K562 (cell line): ENCODE data around the gene NUP85. TPM values are rescaled to one million over a fixed set of nuclear protein-coding genes. Genes with fewer than 3 reads are reported as not detected.

Experiments
- E4F1 ChIP-seq: fragments of 250-450 bp; sonication (Bioruptor Pico); IDR thresholded peaks from 2 replicates; pipeline ENCODE4 v1.5.0; 2021; ENCODE audit warnings: mild to moderate bottlenecking, borderline replicate concordance
- ELF2 ChIP-seq: fragments of 250-450 bp; sonication (Bioruptor Pico); IDR thresholded peaks from 2 replicates; pipeline ENCODE4 v1.5.0; 2021; ENCODE audit warnings: mild to moderate bottlenecking
- ESRRA ChIP-seq: fragments of 450-650 bp; IDR thresholded peaks from 2 replicates; pipeline ENCODE4 v1.6.1; 2014; ENCODE audit warnings: low read depth, mild to moderate bottlenecking, moderate library complexity, borderline replicate concordance
- ESRRB ChIP-seq: fragments of 250-450 bp; sonication (Bioruptor Pico); IDR thresholded peaks from 2 replicates; pipeline ENCODE4 v1.5.0; 2020; ENCODE audit warnings: mild to moderate bottlenecking, moderate library complexity, borderline replicate concordance
- GABPB1 ChIP-seq: sonication (generic); formaldehyde crosslinking; IDR thresholded peaks from 2 replicates; pipeline ENCODE4 v1.8.0; 2022; ENCODE audit warnings: mild to moderate bottlenecking, missing genetic modification reagents
- GTF2E2 ChIP-seq: fragments of 200-800 bp; sonication (Bioruptor generic); IDR thresholded peaks from 2 replicates; pipeline ENCODE4 v1.6.1; 2016; ENCODE audit warnings: missing genetic modification characterization, missing compliant biosample characterization
- HIVEP1 ChIP-seq: fragments of 250-450 bp; sonication (Bioruptor Pico); IDR thresholded peaks from 2 replicates; pipeline ENCODE4 v1.4.0; 2020; ENCODE audit warnings: mild to moderate bottlenecking
- NFE2 ChIP-seq: IDR thresholded peaks from 2 replicates; pipeline ENCODE4 v1.6.1; 2014; ENCODE audit warnings: antibody characterized with exemption, low read depth
- SREBF1 ChIP-seq: fragments of 150-350 bp; IDR thresholded peaks from 2 replicates; pipeline ENCODE4 v1.6.1; 2014; ENCODE audit warnings: antibody characterized with exemption, low read depth, low read length, borderline replicate concordance
- TCF3 ChIP-seq: sonication (generic); formaldehyde crosslinking; IDR thresholded peaks from 2 replicates; pipeline ENCODE4 v1.4.0; 2020; ENCODE audit warnings: mild to moderate bottlenecking, missing genetic modification reagents
- XRCC4 ChIP-seq: IDR thresholded peaks from one replicate; pipeline ENCODE4 v1.6.1; 2011; ENCODE audit not compliant: insufficient read depth, insufficient read length; ENCODE audit errors: extremely low read depth
- ZBTB11 ChIP-seq, 3 experiments: fragments of 200-800 bp in 1 of 3; fragments of 250-450 bp in 1 of 3; fragments of 450-650 bp in 1 of 3; sonication (Bioruptor Pico) in 1 of 3; sonication (Bioruptor generic) in 1 of 3; formaldehyde crosslinking in 1 of 3; IDR thresholded peaks; 2 replicates each; pipeline versions ENCODE4 v1.6.1 to v1.8.0; 2016 to 2022; ENCODE audit warnings: mild to moderate bottlenecking in 2 of 3, missing genetic modification characterization in 2 of 3, missing compliant biosample characterization in 1 of 3, moderate library complexity in 1 of 3
- polyA plus RNA-seq, 8 experiments: library from polyadenylated mRNA; depleted of rRNA in 4 of 8; stranded (reverse) in 5 of 8; unstranded in 3 of 8; fragments of >200 nt; fragmentation: Nextera tagmentation in 2 of 8; fragmentation: Illumina TruSeq in 1 of 8; extraction: Ambion mirVana in 2 of 8; extraction: Trizol in 1 of 8; gene quantifications; 2 replicates each; pipeline versions ENCODE4 v1.2.1 to v1.2.3, GENCODE V29; 2011 to 2014; ENCODE audit warnings: inconsistent platforms in 1 of 8, missing spikeins in 1 of 8
- total RNA-seq, 7 experiments: library from RNA; depleted of rRNA in 6 of 7; stranded (reverse); fragments of >200 nt in 6 of 7; fragmentation: Illumina TruSeq in 2 of 7; extraction: Trizol in 2 of 7; gene quantifications; 2 replicates each; pipeline versions ENCODE4 v1.2.1 to v1.2.3, GENCODE V29; 2011 to 2021; ENCODE audit warnings: low replicate concordance in 1 of 7
- TF ChIP-seq, protein P1 (sequence below): fragments of 450-650 bp; formaldehyde crosslinking; IDR thresholded peaks from 2 replicates; pipeline ENCODE4 v1.4.0; 2020; ENCODE audit warnings: mild to moderate bottlenecking, moderate library complexity
- TF ChIP-seq, protein P2 (sequence below): fragments of 250-450 bp; sonication (Bioruptor Pico); IDR thresholded peaks from 2 replicates; pipeline ENCODE4 v1.5.0; 2022; ENCODE audit warnings: mild to moderate bottlenecking

NUP85 gene
- total and polyA plus RNA-seq, 9 of the 15 experiments (the other 6 are each of a cell fraction or from before 2014, with no cell fraction given), result 50.2 to 177 (median 110) TPM

DNA sequence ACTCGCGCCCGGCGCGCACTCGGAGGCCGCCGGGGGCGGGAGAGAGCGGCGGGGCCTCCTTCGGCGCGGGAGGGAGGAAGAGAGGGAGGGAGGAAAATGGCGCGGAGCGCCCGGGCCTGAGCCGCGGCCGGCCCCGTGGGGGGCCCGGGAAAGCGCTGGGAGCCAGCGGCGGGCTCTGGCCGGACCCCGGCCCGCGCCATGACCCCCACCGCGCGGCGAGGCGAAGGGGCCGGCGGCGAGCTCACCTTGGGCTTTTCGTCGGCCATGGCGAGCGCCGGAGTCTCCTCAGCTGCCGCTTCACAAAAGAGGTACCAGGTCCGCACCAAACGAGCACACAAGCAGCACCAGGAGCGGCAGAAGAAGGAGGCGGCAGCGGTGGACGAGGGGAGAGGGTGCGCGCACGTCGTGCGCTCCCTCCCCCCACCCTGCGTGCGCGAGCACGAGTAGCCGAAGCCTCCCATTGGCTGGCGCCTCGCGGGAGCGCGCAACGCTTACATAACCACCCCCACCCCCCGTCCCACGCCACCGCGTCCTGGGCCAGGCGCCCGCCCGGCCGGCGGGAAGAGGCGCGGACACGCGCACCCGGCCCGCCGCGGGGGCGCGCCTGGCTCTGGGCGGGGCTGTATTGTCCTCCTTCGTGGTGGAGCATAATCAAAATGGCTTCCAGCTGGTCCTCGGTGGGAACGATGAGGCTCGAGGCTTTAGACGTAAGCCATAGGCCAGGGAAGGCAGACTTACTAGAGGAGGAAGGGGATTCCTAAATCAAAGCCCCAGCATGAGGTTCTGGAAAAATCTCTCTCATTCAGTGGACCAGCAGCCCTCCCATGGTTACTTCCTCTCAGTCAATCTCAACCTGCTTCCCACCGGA, 22.7 kb upstream of the NUP85 start, which contains the start of gene SUMO2 (continued):
- TF ChIP-seq ESRRB (CRISPR knock-in tag), result no peak
- no peak for TF ChIP-seq XRCC4
- no peak for TF ChIP-seq ELF2 (CRISPR knock-in tag)
- TF ChIP-seq ZBTB11 (CRISPR knock-in tag; IDR thresholded peaks at IDR 0.05), result peak in 1 of 3 experiments; percentile 92; a peak in 2 of 6 replicates
- TF ChIP-seq, protein P1, sequence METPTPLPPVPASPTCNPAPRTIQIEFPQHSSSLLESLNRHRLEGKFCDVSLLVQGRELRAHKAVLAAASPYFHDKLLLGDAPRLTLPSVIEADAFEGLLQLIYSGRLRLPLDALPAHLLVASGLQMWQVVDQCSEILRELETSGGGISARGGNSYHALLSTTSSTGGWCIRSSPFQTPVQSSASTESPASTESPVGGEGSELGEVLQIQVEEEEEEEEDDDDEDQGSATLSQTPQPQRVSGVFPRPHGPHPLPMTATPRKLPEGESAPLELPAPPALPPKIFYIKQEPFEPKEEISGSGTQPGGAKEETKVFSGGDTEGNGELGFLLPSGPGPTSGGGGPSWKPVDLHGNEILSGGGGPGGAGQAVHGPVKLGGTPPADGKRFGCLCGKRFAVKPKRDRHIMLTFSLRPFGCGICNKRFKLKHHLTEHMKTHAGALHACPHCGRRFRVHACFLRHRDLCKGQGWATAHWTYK, result peak; percentile 64; the same call in 1 of the 2 replicates
- TF ChIP-seq SREBF1, result no peak
- no peak for TF ChIP-seq TCF3
- peak; percentile 90; the same call in 1 of the 2 replicates for TF ChIP-seq GTF2E2 (tag)
- TF ChIP-seq, protein P2, sequence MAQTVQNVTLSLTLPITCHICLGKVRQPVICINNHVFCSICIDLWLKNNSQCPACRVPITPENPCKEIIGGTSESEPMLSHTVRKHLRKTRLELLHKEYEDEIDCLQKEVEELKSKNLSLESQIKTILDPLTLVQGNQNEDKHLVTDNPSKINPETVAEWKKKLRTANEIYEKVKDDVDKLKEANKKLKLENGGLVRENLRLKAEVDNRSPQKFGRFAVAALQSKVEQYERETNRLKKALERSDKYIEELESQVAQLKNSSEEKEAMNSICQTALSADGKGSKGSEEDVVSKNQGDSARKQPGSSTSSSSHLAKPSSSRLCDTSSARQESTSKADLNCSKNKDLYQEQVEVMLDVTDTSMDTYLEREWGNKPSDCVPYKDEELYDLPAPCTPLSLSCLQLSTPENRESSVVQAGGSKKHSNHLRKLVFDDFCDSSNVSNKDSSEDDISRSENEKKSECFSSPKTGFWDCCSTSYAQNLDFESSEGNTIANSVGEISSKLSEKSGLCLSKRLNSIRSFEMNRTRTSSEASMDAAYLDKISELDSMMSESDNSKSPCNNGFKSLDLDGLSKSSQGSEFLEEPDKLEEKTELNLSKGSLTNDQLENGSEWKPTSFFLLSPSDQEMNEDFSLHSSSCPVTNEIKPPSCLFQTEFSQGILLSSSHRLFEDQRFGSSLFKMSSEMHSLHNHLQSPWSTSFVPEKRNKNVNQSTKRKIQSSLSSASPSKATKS (CRISPR knock-in tag), result no peak
- TF ChIP-seq GABPB1 (CRISPR knock-in tag), result peak; percentile 75
- no peak for TF ChIP-seq NFE2
- no peak for TF ChIP-seq E4F1 (CRISPR knock-in tag)
- peak; percentile 21 for TF ChIP-seq ESRRA
- TF ChIP-seq HIVEP1 (CRISPR knock-in tag), result 0 out of 2 replicates have a peak, but pooled peaks have one; percentile 40
